ENCODE data around the gene ZNF433.

ZNF433 gene

GRCh38 chr19:11982526-11982925, 53.0 kb downstream of the ZNF433 start:
- no peak for DNase-seq
- TF ChIP-seq CTCF (IDR thresholded peaks at IDR 0.05; ENCODE audit: low read depth, low read length), result no peak
- no peaks in the 10 kb centered on the region for H3K27me3 ChIP-seq
- peaks cover 7% of the 10 kb centered on the region for H3K9me3 ChIP-seq
- no peaks in the 10 kb centered on the region for H3K36me3 ChIP-seq
- H3K4me1 ChIP-seq, result no peaks in the 10 kb centered on the region
- no peak overlapping the region for H3K4me3 ChIP-seq (ENCODE audit: low read depth, low read length)

- Histone ChIP-seq H3K36me3 (no peaks in the 10 kb centered on the region), H3K4me1 (no peaks in the 10 kb centered on the region), H3K27me3 (no peaks in the 10 kb centered on the region), H3K4me3 (ENCODE audit: low read depth, low read length) (no peak overlapping the region), H3K9me3 (peaks cover 7% of the 10 kb centered on the region)
- DNase-seq, result no peak
- TF ChIP-seq CTCF (IDR thresholded peaks at IDR 0.05; ENCODE audit: low read depth, low read length), result no peak
These were observed 56.0 kb downstream of the ZNF433 start for GRCh38 chr19:11979527-11979926.

DNA sequence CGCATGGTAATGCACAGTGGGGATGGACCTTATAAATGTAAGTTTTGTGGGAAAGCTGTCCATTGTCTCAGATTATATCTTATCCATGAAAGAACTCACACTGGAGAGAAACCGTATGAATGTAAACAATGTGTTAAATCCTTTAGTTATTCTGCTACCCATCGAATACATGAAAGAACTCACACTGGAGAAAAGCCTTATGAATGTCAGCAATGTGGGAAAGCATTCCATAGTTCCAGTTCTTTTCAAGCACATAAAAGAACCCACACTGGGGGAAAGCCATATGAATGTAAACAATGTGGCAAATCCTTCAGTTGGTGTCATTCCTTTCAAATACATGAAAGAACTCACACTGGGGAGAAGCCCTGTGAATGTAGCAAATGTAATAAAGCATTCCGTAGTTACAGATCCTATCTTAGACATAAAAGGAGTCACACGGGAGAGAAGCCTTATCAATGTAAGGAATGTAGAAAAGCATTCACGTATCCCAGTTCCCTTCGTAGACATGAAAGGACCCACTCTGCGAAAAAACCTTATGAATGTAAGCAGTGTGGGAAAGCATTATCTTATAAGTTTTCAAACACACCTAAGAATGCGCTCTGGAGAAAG, 56.9 kb downstream of the ZNF433 start:
- Histone ChIP-seq H3K27me3 (no peaks in the 10 kb centered on the region), H3K4me3 (ENCODE audit: low read depth, low read length) (no peak overlapping the region), H3K9me3 (peaks cover 7% of the 10 kb centered on the region)

GRCh38 chr19:11973019-11973810, 62.3 kb downstream of the ZNF433 start:
- no peak for TF ChIP-seq CTCF (IDR thresholded peaks at IDR 0.05; ENCODE audit: low read depth, low read length)

More for the DNA sequence above, 56.9 kb downstream of the ZNF433 start:
- Histone ChIP-seq H3K4me1 (no peaks in the 10 kb centered on the region), H3K36me3 (no peaks in the 10 kb centered on the region)
- TF ChIP-seq CTCF (IDR thresholded peaks at IDR 0.05; ENCODE audit: low read depth, low read length), result no peak
- no peak for DNase-seq

DNA sequence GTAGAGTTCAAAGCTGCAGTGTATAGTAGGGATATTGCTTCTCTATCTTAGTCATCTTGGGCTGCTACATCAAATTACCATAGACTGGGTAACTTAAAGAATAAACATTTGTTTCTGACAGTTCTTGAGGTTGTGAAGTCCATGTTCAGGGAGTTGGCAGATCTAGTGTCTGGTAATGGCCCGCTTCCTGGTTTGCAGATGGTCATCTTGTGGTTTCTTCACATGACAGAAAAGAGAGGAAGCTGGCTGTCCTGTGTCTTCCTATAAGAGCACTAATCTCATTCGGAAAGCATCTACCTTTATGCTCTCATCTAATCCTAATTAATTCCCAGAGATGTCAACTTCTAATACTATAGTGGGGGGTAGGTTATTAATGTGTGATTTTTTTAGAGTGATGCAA, 64.4 kb downstream of the ZNF433 start:
- no peak for TF ChIP-seq CTCF (IDR thresholded peaks at IDR 0.05; ENCODE audit: low read depth, low read length)
- DNase-seq, result no peak
- no peaks in the 10 kb centered on the region for H3K4me1 ChIP-seq
- no peaks in the 10 kb centered on the region for H3K9me3 ChIP-seq
- H3K36me3 ChIP-seq, result no peaks in the 10 kb centered on the region
- H3K27me3 ChIP-seq, result no peaks in the 10 kb centered on the region
- no peak overlapping the region for H3K4me3 ChIP-seq (ENCODE audit: low read depth, low read length)

More at GRCh38 chr19:11973019-11973810, 62.3 kb downstream of the ZNF433 start:
- Histone ChIP-seq H3K36me3 (no peaks in the 10 kb centered on the region), H3K4me3 (ENCODE audit: low read depth, low read length) (no peak overlapping the region), H3K9me3 (no peaks in the 10 kb centered on the region), H3K4me1 (no peaks in the 10 kb centered on the region), H3K27me3 (no peaks in the 10 kb centered on the region)
- DNase-seq, result no peak

DNA sequence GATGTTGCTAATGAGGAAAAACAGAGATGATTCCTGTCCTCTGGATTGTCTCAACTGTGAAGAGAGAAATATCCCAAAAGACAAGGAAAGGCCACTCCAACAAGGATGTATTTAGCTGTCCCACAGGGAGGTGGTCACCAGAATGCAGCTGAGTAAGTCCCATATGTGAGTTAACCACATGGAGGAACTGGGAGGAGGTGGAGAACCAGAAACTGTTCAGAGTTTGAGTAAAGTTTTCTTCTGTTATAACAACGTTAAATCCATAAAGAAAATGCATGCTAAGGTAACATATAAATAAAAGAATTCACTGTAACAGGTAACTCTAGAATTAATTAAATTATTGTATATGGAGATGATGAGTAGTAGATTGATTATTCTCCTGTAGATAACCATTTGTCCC, 65.3 kb downstream of the ZNF433 start:
- no peak overlapping the region for H3K4me3 ChIP-seq (ENCODE audit: low read depth, low read length)
- no peak for DNase-seq
- H3K27me3 ChIP-seq, result no peaks in the 10 kb centered on the region
- no peaks in the 10 kb centered on the region for H3K36me3 ChIP-seq
- no peak for TF ChIP-seq CTCF (IDR thresholded peaks at IDR 0.05; ENCODE audit: low read depth, low read length)
- H3K4me1 ChIP-seq, result no peaks in the 10 kb centered on the region
- H3K9me3 ChIP-seq, result no peaks in the 10 kb centered on the region
